MCF 10A (cell line): ENCODE data around the gene ASMTL. TPM values are rescaled to one million over a fixed set of nuclear protein-coding genes. Genes with fewer than 3 reads are reported as not detected.

Experiments used
- BruUV-seq: library from RNA; stranded (reverse); fragments of 400-500 nt; replicated peaks from 2 replicates; lab custom pipeline; 2021; lab: Mats Ljungman, UMichigan
- CTCF ChIA-PET: fragments of 300-600 bp; sonication (Branson Sonifier 250); formaldehyde crosslinking; extraction: SDS; loops from one replicate; lab custom pipeline; 2021; ENCODE audit warnings: antibody characterized with exemption, inconsistent platforms; lab: Yijun Ruan, JAX
- POLR2A ChIA-PET: fragments of 300-600, 350-650 bp; sonication (Branson Sonifier 250); formaldehyde crosslinking; extraction: SDS; loops from one replicate; lab custom pipeline; 2020; ENCODE audit warnings: antibody characterized with exemption, inconsistent platforms; lab: Yijun Ruan, JAX
- DNase-seq: peaks from one replicate; pipeline ENCODE4 v3.0.0-alpha.2; 2018; ENCODE audit not compliant: unreplicated experiment
- H3K27ac Mint-ChIP-seq: one replicate; pipeline ENCODE4 v1.8.0; 2022; ENCODE audit warnings: mild to moderate bottlenecking, low read depth, mixed read lengths; ENCODE audit not compliant: unreplicated experiment
- H3K27me3 Mint-ChIP-seq: one replicate; pipeline ENCODE4 v1.8.0; 2022; ENCODE audit warnings: mixed read lengths; ENCODE audit not compliant: insufficient read depth, unreplicated experiment
- H3K36me3 Mint-ChIP-seq: one replicate; pipeline ENCODE4 v1.8.0; 2022; ENCODE audit warnings: mild to moderate bottlenecking, moderate library complexity, mixed read lengths; ENCODE audit not compliant: insufficient read depth, unreplicated experiment
- H3K4me1 Mint-ChIP-seq: one replicate; pipeline ENCODE4 v1.8.0; 2022; ENCODE audit warnings: mixed read lengths; ENCODE audit not compliant: insufficient read depth, unreplicated experiment
- H3K4me3 Mint-ChIP-seq: one replicate; pipeline ENCODE4 v1.8.0; 2022; ENCODE audit warnings: mild to moderate bottlenecking, moderate library complexity, mixed read lengths; ENCODE audit not compliant: unreplicated experiment
- H3K9me3 Mint-ChIP-seq: one replicate; pipeline ENCODE4 v1.8.0; 2022; ENCODE audit warnings: mixed read lengths; ENCODE audit not compliant: unreplicated experiment
- intact Hi-C: fragments of 100-400 bp; cut with micrococcal nuclease; formaldehyde crosslinking; loops from 2 replicates; pipeline ENCODE4 v1.14.1; 2022
- total RNA-seq: library from RNA; stranded (reverse); gene quantifications from 2 replicates; pipeline ENCODE4 v1.2.3, GENCODE V29; 2022
- TF ChIP-seq, protein P1 (sequence below): fragments of 200-600 bp; IDR thresholded peaks from one replicate; pipeline ENCODE4 v1.8.0; 2022; ENCODE audit warnings: antibody characterized with exemption, mild to moderate bottlenecking; ENCODE audit not compliant: unreplicated experiment

ASMTL gene
- total RNA-seq, 1 experiment from 2014 or later, result 20.6 TPM

GRCh38 chrX:1397441-1398270, 55.1 kb downstream of the ASMTL start:
- BruUV-seq, result no TSS peak
- Mint-ChIP-seq H3K9me3 (peaks cover 9% of the 10 kb centered on the region), H3K27me3 (no peaks in the 10 kb centered on the region), H3K36me3 (peaks cover 30% of the 10 kb centered on the region), H3K4me1 (peaks cover 27% of the 10 kb centered on the region), H3K27ac (no peak overlapping the region), H3K4me3 (no peak overlapping the region)
- intact Hi-C loops, result loop anchor here (10.0 kb wide), 1 partner anchor 153 kb away; no protein-coding TSS in a partner anchor
- CTCF ChIA-PET, result no interaction called here
- POLR2A ChIA-PET, result no interaction called here
- no peak for DNase-seq
- TF ChIP-seq, protein P1, sequence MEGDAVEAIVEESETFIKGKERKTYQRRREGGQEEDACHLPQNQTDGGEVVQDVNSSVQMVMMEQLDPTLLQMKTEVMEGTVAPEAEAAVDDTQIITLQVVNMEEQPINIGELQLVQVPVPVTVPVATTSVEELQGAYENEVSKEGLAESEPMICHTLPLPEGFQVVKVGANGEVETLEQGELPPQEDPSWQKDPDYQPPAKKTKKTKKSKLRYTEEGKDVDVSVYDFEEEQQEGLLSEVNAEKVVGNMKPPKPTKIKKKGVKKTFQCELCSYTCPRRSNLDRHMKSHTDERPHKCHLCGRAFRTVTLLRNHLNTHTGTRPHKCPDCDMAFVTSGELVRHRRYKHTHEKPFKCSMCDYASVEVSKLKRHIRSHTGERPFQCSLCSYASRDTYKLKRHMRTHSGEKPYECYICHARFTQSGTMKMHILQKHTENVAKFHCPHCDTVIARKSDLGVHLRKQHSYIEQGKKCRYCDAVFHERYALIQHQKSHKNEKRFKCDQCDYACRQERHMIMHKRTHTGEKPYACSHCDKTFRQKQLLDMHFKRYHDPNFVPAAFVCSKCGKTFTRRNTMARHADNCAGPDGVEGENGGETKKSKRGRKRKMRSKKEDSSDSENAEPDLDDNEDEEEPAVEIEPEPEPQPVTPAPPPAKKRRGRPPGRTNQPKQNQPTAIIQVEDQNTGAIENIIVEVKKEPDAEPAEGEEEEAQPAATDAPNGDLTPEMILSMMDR, result no peak

DNA sequence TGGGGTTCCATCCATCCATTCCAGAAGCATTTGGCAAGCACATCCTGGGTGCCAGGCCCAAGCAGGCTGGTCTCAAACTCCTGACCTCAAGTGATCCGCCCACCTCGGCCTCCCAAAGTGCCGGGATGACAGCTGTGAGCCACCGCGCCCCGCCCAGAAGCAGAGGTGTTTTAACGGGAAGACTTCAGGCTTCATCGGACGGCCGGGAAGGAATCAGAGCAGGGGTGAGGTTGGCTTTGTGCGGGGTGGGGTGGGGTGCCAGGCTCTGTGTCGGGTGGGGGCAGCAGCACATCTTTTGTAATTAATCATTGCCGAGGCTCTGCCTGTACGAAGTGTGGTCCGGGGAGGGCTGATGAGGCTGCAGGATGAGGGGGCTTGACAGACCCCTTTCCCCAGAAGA, 55.7 kb downstream of the ASMTL start:
- POLR2A ChIA-PET, result no interaction called here
- Mint-ChIP-seq H3K27me3 (no peaks in the 10 kb centered on the region), H3K36me3 (peaks cover 31% of the 10 kb centered on the region), H3K27ac (no peak overlapping the region), H3K9me3 (peaks cover 9% of the 10 kb centered on the region), H3K4me1 (peaks cover 27% of the 10 kb centered on the region), H3K4me3 (no peak overlapping the region)
- TF ChIP-seq, protein P1, result no peak
- no peak for DNase-seq
- no TSS peak for BruUV-seq
- CTCF ChIA-PET, result no interaction called here
- intact Hi-C loops, result loop anchor here (10.0 kb wide), 1 partner anchor 152 kb away; no protein-coding TSS in a partner anchor

DNA sequence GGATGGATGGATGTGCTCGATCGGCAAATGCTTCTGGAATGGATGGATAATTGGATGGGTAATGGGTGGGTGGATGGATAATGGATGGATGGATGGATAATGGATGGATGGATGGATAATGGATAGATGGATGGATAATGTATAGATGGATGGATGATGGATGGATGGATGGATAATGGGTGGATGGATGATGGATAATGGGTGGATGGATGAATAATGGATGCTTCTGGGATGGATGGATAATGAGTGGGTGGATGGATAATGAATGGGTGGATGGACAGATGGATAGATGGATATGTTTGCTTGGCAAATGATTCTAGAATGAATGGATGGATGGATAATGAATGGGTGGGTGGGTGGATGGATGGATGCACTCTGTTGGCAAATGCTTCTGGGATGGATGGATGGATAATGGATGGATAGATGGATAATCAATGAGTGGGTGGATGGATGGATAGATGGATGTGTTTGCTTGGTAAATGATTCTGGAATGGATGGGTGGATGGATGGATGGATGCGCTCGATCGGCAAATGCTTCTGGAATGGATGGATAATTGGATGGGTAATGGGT, 57.0 kb downstream of the ASMTL start:
- intact Hi-C loops, result loop anchor here (10.0 kb wide), 1 partner anchor 151 kb away; no protein-coding TSS in a partner anchor
- Mint-ChIP-seq H3K9me3 (peaks cover 9% of the 10 kb centered on the region), H3K27me3 (no peaks in the 10 kb centered on the region), H3K4me1 (peaks cover 27% of the 10 kb centered on the region), H3K36me3 (peaks cover 39% of the 10 kb centered on the region), H3K27ac (peak overlapping the region; percentile 17), H3K4me3 (no peak overlapping the region)
- ChIA-PET CTCF (no interaction called here), POLR2A (no interaction called here)
- DNase-seq, result no peak
- TF ChIP-seq, protein P1, result no peak
- BruUV-seq, result no TSS peak

- H3K27me3 Mint-ChIP-seq, result no peaks in the 10 kb centered on the region
- DNase-seq, result no peak
- intact Hi-C loops, result loop anchor here (10.0 kb wide), 1 partner anchor 150 kb away; no protein-coding TSS in a partner anchor
- TF ChIP-seq, protein P1, result no peak
- POLR2A ChIA-PET, result no interaction called here
- CTCF ChIA-PET, result no interaction called here
- H3K27ac Mint-ChIP-seq, result peak overlapping the region; percentile 96
- H3K4me1 Mint-ChIP-seq, result peaks cover 27% of the 10 kb centered on the region
- peaks cover 42% of the 10 kb centered on the region for H3K36me3 Mint-ChIP-seq
- H3K9me3 Mint-ChIP-seq, result peaks cover 9% of the 10 kb centered on the region
- H3K4me3 Mint-ChIP-seq, result peak overlapping the region; percentile 93
- BruUV-seq, result no TSS peak
Measured at GRCh38 chrX:1394731-1395501, 57.8 kb downstream of the ASMTL start.
